Right kidney (tissue), 1 donor: ENCODE data around the gene MPP7.

Experiments used
- DNase-seq: peaks from one replicate; pipeline ENCODE4 v3.0.0-alpha.2; 2016

The MPP7 gene

DNA sequence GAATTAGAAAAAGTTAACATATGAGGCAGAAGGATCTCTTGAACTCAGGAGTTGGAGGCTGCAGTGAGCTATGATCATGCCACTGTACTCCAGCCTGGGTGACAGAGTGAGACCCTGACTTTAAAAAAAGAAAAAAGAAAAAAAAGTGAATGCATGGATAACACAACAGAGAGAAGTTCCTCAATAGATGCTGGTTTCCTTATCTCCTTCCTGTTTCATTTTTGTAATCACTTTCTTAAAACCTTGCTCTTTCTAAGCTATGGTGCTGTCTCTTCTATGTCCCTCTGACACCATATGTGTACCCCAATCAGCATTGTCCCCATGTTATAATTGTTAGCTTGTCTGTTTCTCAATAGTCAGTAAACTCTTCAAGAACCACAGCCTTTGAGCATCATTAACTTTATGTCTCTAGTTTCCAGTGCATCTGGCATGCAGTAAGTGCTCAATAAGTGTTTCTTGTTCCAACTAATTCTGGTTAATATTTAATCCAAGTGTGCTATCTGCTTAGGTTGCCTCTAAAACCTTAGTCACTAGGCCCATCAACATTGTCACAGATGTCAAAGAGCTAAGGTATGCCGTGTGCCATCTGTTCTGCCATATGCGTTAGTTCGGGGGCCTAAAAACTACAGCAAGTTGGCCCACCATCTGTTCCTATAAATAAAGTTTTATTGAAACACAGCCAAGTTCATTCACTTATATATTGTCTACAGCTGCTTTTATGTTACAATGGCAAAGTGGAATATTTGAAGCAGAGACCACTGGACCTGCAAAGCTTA is 36.2 kb downstream of the MPP7 start:
- DNase-seq, result no peak

DNA sequence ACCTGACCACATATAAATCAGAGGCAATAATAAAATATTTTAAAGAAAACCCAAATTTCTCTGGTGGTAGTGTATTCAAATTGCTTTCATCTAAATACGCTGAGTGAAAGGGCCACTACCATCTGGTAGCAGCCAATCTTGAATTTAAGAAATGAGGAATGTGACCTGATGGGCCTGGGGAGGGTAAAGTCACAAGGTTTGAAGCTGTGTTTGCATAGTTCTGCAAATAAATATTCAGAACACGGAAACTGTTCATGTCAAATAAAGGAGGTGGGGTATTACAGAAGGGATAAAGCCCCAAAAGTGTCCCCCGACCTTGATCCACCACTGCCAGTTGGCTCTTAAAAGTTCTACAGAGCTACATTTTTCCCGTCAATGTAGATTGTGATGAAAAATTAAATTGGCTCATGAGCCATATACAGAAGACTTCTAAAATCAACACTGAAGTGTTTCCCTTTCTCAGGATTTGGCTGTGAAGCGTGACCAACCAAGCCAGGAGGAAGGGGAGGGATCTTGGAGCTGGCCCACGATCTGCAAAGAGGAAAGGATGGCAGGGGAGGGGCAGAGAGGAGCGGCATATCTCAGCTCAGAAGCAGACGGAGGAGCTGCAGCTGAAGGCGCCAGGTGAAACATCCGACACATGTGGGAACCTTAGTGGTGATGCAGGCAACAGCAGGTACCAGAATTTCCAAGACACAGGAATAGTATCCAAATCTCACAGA is 39.6 kb downstream of the MPP7 start:
- no peak for DNase-seq

DNA sequence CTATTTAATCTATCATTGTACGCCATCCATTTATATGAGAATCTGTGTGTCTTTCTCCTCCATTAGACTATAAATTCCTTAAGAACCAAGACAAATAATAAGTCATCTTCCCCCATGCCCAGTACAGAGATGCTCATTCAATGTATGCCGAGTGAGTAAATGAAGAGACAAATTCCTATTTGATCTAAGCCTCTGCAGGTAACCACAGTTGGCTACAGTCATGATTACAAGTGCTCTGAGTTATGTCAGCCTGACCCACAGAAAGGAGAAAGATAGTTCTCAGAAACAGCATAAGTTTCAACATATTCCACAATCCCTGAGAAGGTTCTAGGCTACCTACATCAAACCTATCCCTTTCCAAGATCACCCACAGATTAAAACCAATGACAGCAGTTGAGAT is 46.1 kb downstream of the MPP7 start:
- no peak for DNase-seq

DNA sequence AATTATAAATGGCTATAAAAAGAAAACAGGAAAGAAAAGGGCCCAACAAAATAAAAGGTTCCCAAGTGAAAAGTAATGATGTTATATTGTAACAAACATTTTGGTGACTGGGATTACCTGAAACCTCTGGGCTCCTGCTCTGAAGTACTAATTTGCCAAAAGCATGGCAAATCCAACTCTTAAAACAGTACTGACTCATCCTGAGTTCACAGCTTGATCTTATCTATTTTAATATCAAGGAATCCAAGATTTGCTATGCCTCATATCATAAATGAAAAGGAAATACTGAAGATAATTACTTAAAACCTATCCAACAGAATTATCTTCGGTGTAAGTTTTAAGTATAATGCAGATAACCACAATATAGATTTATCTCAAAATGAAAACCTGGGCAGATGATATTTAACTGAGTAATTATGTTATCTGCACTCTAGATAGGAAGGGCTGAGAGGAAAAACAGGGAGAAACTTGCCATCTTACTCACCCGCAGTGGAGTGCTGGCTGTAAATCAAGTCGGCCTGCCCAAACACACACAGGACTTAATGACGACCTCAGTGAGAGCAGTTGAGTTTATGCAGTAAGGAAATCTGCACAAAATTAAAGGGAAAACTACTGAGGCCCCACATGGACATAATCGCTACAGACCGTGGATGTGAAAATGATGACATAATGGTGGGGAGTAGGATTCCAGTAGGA is 48.4 kb downstream of the MPP7 start:
- no peak for DNase-seq

DNA sequence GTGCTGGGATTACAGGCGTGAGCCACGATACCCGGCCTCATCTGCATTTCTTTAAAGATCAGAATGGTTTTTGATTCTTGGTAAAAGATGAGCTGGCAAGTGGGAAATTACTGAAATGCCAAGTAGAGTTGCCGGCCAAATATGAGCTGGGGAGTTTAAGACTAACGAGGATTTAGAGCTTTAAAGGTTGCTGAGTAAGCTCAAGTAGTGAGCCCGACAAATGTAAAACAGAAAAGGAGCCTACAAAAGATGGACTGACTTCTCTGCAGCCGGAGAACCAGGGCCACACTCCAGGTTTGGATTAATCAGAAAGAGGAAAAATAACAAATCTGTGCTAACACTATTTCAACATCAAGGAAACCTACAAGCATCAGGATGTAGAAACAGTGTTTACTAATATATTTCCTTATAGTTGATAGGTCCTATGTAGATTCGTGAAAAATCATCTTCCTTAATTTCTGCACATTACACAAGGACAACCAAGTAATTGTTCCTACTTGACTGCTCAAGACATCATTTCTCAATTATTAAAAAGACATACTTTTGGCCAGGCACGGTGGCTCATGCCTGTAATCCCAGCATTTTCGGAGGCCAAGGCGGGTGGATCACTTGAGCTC is 49.6 kb downstream of the MPP7 start:
- DNase-seq, result no peak
